Endodermal cell (in vitro differentiated cells): Measurements from ENCODE around the gene EHD2. TPM values are rescaled to one million over a fixed set of nuclear protein-coding genes. Genes with fewer than 3 reads are reported as not detected.

Source experiments
- DNase-seq: peaks from one replicate; pipeline ENCODE4 v3.0.0-alpha.2; 2017
- H3K27ac ChIP-seq: 2 replicates; pipeline ENCODE4 v1.5.1; 2013; ENCODE audit warnings: mild to moderate bottlenecking, low read depth, low read length, moderate library complexity
- H3K27me3 ChIP-seq: 2 replicates; pipeline ENCODE4 v1.6.1; 2013; ENCODE audit warnings: mild to moderate bottlenecking, low read length, moderate library complexity; ENCODE audit not compliant: insufficient read depth, control insufficient read depth, poor library complexity, severe bottlenecking
- H3K36me3 ChIP-seq: 2 replicates; pipeline ENCODE4 v1.7.0; 2013; ENCODE audit warnings: mild to moderate bottlenecking, low read length, moderate library complexity; ENCODE audit not compliant: control insufficient read depth, insufficient read depth
- H3K4me1 ChIP-seq: one replicate; pipeline ENCODE4 v1.7.0; 2013; ENCODE audit warnings: low read length; ENCODE audit not compliant: control insufficient read depth, insufficient read depth
- H3K4me3 ChIP-seq: 2 replicates; pipeline ENCODE4 v1.5.1; 2013; ENCODE audit warnings: mild to moderate bottlenecking, low read length, moderate library complexity
- H3K9ac ChIP-seq: 2 replicates; pipeline ENCODE4 v1.6.1; 2013; ENCODE audit warnings: mild to moderate bottlenecking, low read length, moderate library complexity; ENCODE audit not compliant: poor library complexity, severe bottlenecking; ENCODE audit errors: extremely low read depth
- H3K9me3 ChIP-seq: 2 replicates; pipeline ENCODE4 v1.6.1; 2013; ENCODE audit warnings: mild to moderate bottlenecking, low read length, moderate library complexity; ENCODE audit not compliant: control insufficient read depth
- H3K27ac Mint-ChIP-seq: 2 replicates; pipeline ENCODE4 v1.8.0; 2020; ENCODE audit warnings: mixed read lengths
- H3K27me3 Mint-ChIP-seq: 2 replicates; pipeline ENCODE4 v1.8.0; 2021; ENCODE audit warnings: mild to moderate bottlenecking, mixed read lengths; ENCODE audit not compliant: insufficient read depth
- H3K36me3 Mint-ChIP-seq: 2 replicates; pipeline ENCODE4 v1.8.0; 2020; ENCODE audit warnings: low read depth, mixed read lengths
- H3K4me1 Mint-ChIP-seq: 2 replicates; pipeline ENCODE4 v1.8.0; 2020; ENCODE audit warnings: mixed read lengths
- H3K4me3 Mint-ChIP-seq: 2 replicates; pipeline ENCODE4 v1.8.0; 2020; ENCODE audit warnings: mild to moderate bottlenecking, moderate library complexity, mixed read lengths
- H3K9me3 Mint-ChIP-seq: 2 replicates; pipeline ENCODE4 v1.8.0; 2020; ENCODE audit warnings: mild to moderate bottlenecking, mixed read lengths
- CTCF ChIP-seq: fragments of 200-600 bp; sonication (generic); conservative IDR thresholded peaks from 2 replicates; pipeline ENCODE4 v1.5.0; 2021; ENCODE audit warnings: antibody characterized with exemption, mild to moderate bottlenecking
- WGBS, 2 experiments: methylation state at CpG; one replicate each; pipeline versions ENCODE4 v1.1.5 to v1.1.7; 2013; ENCODE audit warnings: missing lambda C conversion rate in 2 of 2, mixed read lengths in 1 of 2; ENCODE audit not compliant: insufficient coverage in 1 of 2, insufficient read length in 1 of 2; 5-methylcytosine and 5-hydroxymethylcytosine counted together
- total RNA-seq, 2 donors: library from RNA; stranded (reverse); fragmentation: NEBNext Ultra II Directional in 1 of 2; extraction: Animal tissue kit (Norgen Biotek cat#: 25700) in 1 of 2; gene quantifications; 2 replicates in 1 of 2; 3 replicates in 1 of 2; pipeline ENCODE4 v1.2.1, GENCODE V29; 2021

Gene EHD2
- total RNA-seq, 2 donors from 2014 or later: 5.5 to 8.4 TPM

DNA sequence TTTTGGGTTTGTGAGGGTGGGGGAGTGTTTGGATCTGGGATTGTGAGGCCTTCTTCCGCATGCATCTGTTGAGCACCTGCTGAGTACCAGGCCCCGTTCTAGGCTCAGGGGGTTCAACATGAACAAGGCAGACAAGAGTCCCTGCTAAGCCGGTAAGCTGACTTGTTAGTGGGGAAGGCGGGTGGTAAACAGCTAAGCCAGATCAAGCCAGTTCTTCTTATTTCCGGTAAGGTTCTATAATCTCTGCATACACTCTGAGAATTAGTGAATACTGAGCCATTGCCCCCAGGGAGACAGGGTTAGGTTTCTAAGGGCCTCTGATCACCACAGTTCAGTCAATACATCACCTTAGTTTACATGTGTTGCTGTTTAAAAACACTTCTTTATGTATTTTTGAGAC lies 9.9 kb upstream of the EHD2 start:
- Histone ChIP-seq H3K9ac (no peak overlapping the region), H3K4me3 (no peak overlapping the region), H3K4me1 (no peaks in the 10 kb centered on the region), H3K36me3 (peaks cover 39% of the 10 kb centered on the region), H3K27me3 (no peaks in the 10 kb centered on the region), H3K9me3 (no peaks in the 10 kb centered on the region), H3K27ac (no peak overlapping the region)
- H3K27me3 Mint-ChIP-seq: no peaks in the 10 kb centered on the region
- no peaks in the 10 kb centered on the region for H3K9me3 Mint-ChIP-seq
- H3K4me1 Mint-ChIP-seq: no peaks in the 10 kb centered on the region
- no peak for TF ChIP-seq CTCF
- no peak for DNase-seq
- no peak overlapping the region for H3K27ac Mint-ChIP-seq
- WGBS, 2 experiments: 91 to 97% methylated on average over 5 of the region's 5 CpGs
- H3K36me3 Mint-ChIP-seq: peaks cover 42% of the 10 kb centered on the region
- no peak overlapping the region for H3K4me3 Mint-ChIP-seq

DNA sequence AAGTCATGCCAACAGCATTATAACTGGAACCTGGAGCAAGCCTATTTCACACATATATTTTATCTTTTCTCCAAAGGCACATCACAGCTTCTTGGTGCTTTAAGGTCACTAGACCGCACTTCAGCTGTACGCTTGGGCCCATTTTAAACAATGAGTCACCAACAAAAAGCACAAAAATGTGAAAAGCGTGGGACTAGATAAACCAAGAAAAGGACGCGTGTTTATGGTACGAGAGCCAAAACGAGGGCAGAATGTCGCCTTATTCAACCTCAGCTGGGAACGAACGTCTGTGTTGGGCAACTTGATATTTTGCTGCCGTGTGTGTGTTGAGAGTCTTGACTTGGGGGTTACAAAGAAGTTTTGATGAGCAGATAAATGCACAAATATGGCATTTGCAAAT lies 9.2 kb upstream of the EHD2 start:
- H3K27ac ChIP-seq: no peak overlapping the region
- H3K9me3 Mint-ChIP-seq: no peaks in the 10 kb centered on the region
- no peaks in the 10 kb centered on the region for H3K27me3 ChIP-seq
- no peaks in the 10 kb centered on the region for H3K4me1 Mint-ChIP-seq
- 93 to 94% methylated on average over 11 of the region's 11 CpGs for WGBS, 2 experiments
- DNase-seq: no peak
- H3K36me3 ChIP-seq: peaks cover 32% of the 10 kb centered on the region
- H3K9ac ChIP-seq: no peak overlapping the region
- no peaks in the 10 kb centered on the region for H3K27me3 Mint-ChIP-seq
- no peak for TF ChIP-seq CTCF
- H3K27ac Mint-ChIP-seq: no peak overlapping the region
- no peaks in the 10 kb centered on the region for H3K9me3 ChIP-seq
- peaks cover 39% of the 10 kb centered on the region for H3K36me3 Mint-ChIP-seq
- H3K4me3 Mint-ChIP-seq: no peak overlapping the region
- H3K4me1 ChIP-seq: no peaks in the 10 kb centered on the region
- no peak overlapping the region for H3K4me3 ChIP-seq

DNA sequence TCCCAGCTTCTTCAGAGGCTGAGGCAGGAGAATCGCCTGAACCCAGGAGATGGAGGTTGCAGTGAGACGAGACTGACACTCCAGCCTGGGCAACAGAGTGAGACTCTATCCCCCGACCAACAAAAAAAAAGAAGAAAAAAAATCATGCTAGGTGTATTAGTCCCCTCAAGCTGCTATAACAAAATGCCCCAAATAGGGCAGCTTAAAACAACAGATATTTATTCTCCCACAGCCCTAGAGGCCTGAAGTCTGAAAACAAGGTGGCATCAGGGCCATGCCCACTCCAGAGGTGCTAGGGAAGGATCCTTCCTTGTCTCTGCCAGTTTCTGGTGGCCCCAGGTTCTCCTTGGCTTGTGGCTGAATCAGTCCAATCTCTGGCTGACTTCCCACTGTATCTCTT lies 8.6 kb upstream of the EHD2 start:
- Mint-ChIP-seq H3K4me1 (no peaks in the 10 kb centered on the region), H3K27me3 (no peaks in the 10 kb centered on the region), H3K4me3 (no peak overlapping the region), H3K27ac (no peak overlapping the region), H3K36me3 (peaks cover 33% of the 10 kb centered on the region), H3K9me3 (no peaks in the 10 kb centered on the region)
- H3K27ac ChIP-seq: no peak overlapping the region
- H3K36me3 ChIP-seq: peaks cover 27% of the 10 kb centered on the region
- H3K4me3 ChIP-seq: no peak overlapping the region
- no peak overlapping the region for H3K9ac ChIP-seq
- H3K27me3 ChIP-seq: no peaks in the 10 kb centered on the region
- 88 to 97% methylated on average over 2 to 3 of the region's 3 CpGs for WGBS, 2 experiments
- H3K9me3 ChIP-seq: no peaks in the 10 kb centered on the region
- DNase-seq: no peak
- no peaks in the 10 kb centered on the region for H3K4me1 ChIP-seq
- no peak for TF ChIP-seq CTCF
